ENCODE measurements around the gene PAK5.

The PAK5 gene

DNA sequence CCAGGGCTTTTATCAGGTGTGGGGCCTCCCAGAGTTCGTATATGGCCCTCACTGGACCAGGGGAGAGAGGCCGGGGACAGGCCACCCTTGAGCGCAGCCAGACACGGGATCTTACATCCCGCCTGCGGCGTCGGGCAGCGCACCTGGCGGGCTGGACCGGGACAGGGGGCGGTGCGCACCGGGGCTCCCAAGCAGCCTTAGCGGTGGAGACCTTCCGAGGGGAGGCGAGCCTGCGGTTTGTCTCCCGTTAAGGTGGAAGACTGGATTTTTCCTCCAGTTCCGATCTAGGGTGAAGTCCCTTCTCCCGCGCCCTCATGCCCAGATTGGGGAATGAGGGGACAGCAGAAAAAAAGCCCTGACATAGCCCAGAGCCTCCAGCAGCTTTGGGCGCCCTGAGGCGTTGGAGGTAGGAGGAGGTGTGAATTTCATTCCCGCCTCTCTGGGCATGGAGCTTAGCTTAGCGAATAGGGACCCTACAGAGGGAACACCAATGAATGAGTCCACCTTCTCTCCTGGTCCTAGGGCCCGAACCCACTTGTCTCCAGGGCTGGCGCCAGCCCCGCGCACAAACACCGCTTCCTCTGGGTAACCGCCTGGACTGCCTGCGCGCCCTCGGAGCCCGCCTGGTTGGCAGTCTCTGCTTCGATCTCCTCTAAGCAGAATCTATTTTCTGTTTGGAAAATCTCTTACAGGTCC, 331.2 kb downstream of the PAK5 start:
- H3K4me3 Mint-ChIP-seq: no peak overlapping the region

DNA sequence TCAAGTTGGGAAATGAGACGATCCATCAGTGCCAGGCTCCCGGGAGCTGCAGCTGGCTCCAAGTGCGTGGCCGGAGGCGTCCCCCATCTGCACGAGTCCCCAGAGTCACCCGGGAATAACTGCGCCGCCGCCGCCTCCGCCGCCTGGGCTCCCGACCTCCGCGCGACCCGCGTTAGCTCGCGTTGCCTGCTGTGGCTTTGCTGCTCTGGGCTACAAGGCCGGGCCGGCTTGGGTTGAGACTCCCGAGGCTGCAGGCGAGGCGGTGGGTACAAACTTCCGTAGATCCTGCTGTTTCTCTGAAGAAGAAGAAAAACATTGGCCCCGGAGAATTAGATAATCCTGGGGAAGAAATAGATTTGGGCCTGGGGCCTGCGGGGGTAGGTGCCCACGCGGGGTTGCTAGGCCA, 331.9 kb downstream of the PAK5 start:
- ATAC-seq: no peak

More for the DNA sequence above, 331.2 kb downstream of the PAK5 start:
- no peak for DNase-seq (ENCODE audit: low spot score in 2 of 2)
- Mint-ChIP-seq H3K27ac (no peak overlapping the region), H3K36me3 (no peaks in the 10 kb centered on the region), H3K4me1 (no peaks in the 10 kb centered on the region), H3K9me3 (peaks cover 3% of the 10 kb centered on the region)
- no peak for ATAC-seq

GRCh38 chr20:9506280-9506821, 332.5 kb downstream of the PAK5 start:
- no peaks in the 10 kb centered on the region for H3K36me3 Mint-ChIP-seq
- H3K27ac Mint-ChIP-seq: no peak overlapping the region
- no peak for ATAC-seq
- H3K4me3 Mint-ChIP-seq: no peak overlapping the region
- no peak for DNase-seq (ENCODE audit: low spot score in 2 of 2)
- no peaks in the 10 kb centered on the region for H3K4me1 Mint-ChIP-seq
- peaks cover 6% of the 10 kb centered on the region for H3K9me3 Mint-ChIP-seq

More for the DNA sequence above, 331.9 kb downstream of the PAK5 start:
- DNase-seq (ENCODE audit: low spot score in 2 of 2): no peak
- no peaks in the 10 kb centered on the region for H3K36me3 Mint-ChIP-seq
- no peak overlapping the region for H3K27ac Mint-ChIP-seq
- H3K9me3 Mint-ChIP-seq: peaks cover 6% of the 10 kb centered on the region
- no peak overlapping the region for H3K4me3 Mint-ChIP-seq
- no peaks in the 10 kb centered on the region for H3K4me1 Mint-ChIP-seq

DNA sequence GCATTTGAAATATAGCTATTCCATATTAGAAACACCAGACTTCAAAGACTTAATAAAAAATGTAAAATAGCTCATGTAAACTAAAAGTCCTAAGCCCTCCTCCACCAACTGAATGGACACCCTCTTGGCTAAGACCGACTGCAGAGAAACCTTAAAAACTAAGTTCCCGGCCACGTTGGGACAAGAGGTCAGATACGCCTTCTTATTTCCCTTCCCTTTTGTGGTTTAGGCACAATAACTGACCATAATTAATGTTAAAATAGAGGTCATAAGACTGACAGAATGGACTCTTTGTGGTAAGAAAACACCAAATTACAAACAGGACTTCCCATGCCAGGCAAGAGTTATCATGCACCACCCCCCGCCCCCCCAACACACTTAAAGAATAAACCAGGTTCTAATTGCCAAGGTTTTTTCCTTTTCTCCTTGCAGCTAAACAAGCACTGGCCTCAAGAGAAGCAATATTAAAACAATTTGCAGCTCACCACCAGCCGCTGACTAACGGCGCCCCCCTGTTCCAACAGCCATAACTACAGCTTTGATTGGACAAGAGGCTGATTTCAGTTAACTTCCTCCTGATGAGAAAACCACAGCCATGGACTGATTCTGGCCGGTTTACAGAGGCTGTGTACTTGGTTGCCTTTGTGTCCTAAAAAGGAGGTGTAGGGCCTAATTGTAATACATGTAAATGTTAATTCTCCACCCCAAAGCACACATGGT, 335.2 kb downstream of the PAK5 start:
- no peak for DNase-seq (ENCODE audit: low spot score in 2 of 2)
- Mint-ChIP-seq H3K4me3 (no peak overlapping the region), H3K36me3 (no peaks in the 10 kb centered on the region), H3K4me1 (no peaks in the 10 kb centered on the region), H3K27ac (no peak overlapping the region), H3K9me3 (peaks cover 6% of the 10 kb centered on the region)
- no peak for ATAC-seq

GRCh38 chr20:9501473-9501872, 337.4 kb downstream of the PAK5 start:
- no peak for ATAC-seq
- Mint-ChIP-seq H3K27ac (no peak overlapping the region), H3K4me3 (no peak overlapping the region), H3K36me3 (no peaks in the 10 kb centered on the region), H3K9me3 (peaks cover 6% of the 10 kb centered on the region), H3K4me1 (no peaks in the 10 kb centered on the region)
- DNase-seq (ENCODE audit: low spot score in 2 of 2): no peak

DNA sequence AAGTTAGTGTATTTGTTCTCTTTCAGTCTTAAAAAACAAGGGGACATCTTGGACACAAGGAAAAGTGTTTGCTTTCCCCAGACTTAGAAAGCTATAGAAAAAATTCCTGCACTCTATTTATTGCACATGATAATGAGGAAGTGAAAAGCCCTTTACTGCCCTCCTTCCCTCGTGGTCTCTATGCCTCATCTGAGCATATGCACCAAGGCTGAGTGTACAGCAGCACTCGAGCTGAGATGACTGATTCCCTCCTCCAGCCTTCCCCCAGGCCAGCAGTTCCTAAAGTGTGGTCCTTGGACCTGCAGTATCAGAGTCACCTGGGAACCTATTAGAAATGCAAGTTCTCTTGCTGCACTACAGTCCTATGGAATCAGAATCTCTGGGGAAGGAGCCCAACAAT, 338.8 kb downstream of the PAK5 start:
- ATAC-seq (no peak), DNase-seq (ENCODE audit: low spot score in 2 of 2) (no peak)
- Mint-ChIP-seq H3K4me3 (no peak overlapping the region), H3K27ac (no peak overlapping the region), H3K4me1 (no peaks in the 10 kb centered on the region), H3K9me3 (peaks cover 10% of the 10 kb centered on the region), H3K36me3 (no peaks in the 10 kb centered on the region)

- Mint-ChIP-seq H3K4me1 (no peaks in the 10 kb centered on the region), H3K4me3 (no peak overlapping the region), H3K27ac (no peak overlapping the region), H3K9me3 (peaks cover 10% of the 10 kb centered on the region), H3K36me3 (no peaks in the 10 kb centered on the region)
- DNase-seq (ENCODE audit: low spot score in 2 of 2) (no peak), ATAC-seq (no peak)
Observed at GRCh38 chr20:9499126-9499899, 339.6 kb downstream of the PAK5 start.

GRCh38 chr20:9498322-9498721, 340.6 kb downstream of the PAK5 start:
- H3K36me3 Mint-ChIP-seq: no peaks in the 10 kb centered on the region
- H3K9me3 Mint-ChIP-seq: peaks cover 10% of the 10 kb centered on the region
- no peak for DNase-seq (ENCODE audit: low spot score in 2 of 2)
- H3K27ac Mint-ChIP-seq: no peak overlapping the region
- no peak for ATAC-seq
- no peak overlapping the region for H3K4me3 Mint-ChIP-seq
- H3K4me1 Mint-ChIP-seq: no peaks in the 10 kb centered on the region

GRCh38 chr20:9496155-9496554, 342.7 kb downstream of the PAK5 start:
- no peak for ATAC-seq
- H3K27ac Mint-ChIP-seq: no peak overlapping the region
- no peak for DNase-seq (ENCODE audit: low spot score in 2 of 2)
- H3K9me3 Mint-ChIP-seq: peaks cover 7% of the 10 kb centered on the region
- no peaks in the 10 kb centered on the region for H3K36me3 Mint-ChIP-seq
- no peaks in the 10 kb centered on the region for H3K4me1 Mint-ChIP-seq
- H3K4me3 Mint-ChIP-seq: no peak overlapping the region

- ATAC-seq (no peak), DNase-seq (ENCODE audit: low spot score in 2 of 2) (no peak)
- Mint-ChIP-seq H3K36me3 (no peaks in the 10 kb centered on the region), H3K4me1 (no peaks in the 10 kb centered on the region), H3K9me3 (peaks cover 7% of the 10 kb centered on the region), H3K27ac (no peak overlapping the region), H3K4me3 (no peak overlapping the region)
Observed at GRCh38 chr20:9495701-9496100, 343.2 kb downstream of the PAK5 start.

GRCh38 chr20:9493803-9494202, 345.1 kb downstream of the PAK5 start:
- Mint-ChIP-seq H3K36me3 (no peaks in the 10 kb centered on the region), H3K4me3 (no peak overlapping the region), H3K27ac (no peak overlapping the region), H3K9me3 (peaks cover 12% of the 10 kb centered on the region), H3K4me1 (no peaks in the 10 kb centered on the region)
- no peak for ATAC-seq
- DNase-seq (ENCODE audit: low spot score in 2 of 2): no peak

GRCh38 chr20:9492067-9492466, 346.8 kb downstream of the PAK5 start:
- no peak for ATAC-seq
- no peak for DNase-seq (ENCODE audit: low spot score in 2 of 2)

DNA sequence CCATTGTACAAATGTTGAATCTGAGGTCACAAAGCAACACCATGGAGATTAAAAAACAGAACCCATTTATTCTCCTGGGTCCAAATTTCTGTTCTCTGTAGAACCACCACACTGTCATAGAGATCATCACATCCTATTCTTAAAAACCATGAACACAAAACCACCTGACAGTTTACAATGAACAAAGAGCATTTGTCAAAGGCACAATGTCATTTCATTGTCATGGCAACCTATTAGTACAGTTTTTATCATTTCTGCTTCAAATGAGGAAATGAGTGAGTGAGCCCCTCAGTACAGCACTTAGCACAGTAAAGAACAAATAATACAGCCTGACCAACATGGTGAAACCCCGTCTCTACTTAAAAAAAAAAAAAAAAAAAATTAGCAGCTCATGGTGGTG, 347.6 kb downstream of the PAK5 start:
- H3K4me3 Mint-ChIP-seq: no peak overlapping the region
- no peaks in the 10 kb centered on the region for H3K36me3 Mint-ChIP-seq
- no peak overlapping the region for H3K27ac Mint-ChIP-seq
- DNase-seq (ENCODE audit: low spot score in 2 of 2): no peak
- H3K9me3 Mint-ChIP-seq: peaks cover 14% of the 10 kb centered on the region
- no peak for ATAC-seq
- no peaks in the 10 kb centered on the region for H3K4me1 Mint-ChIP-seq

More at GRCh38 chr20:9492067-9492466, 346.8 kb downstream of the PAK5 start:
- H3K9me3 Mint-ChIP-seq: peaks cover 12% of the 10 kb centered on the region
- H3K36me3 Mint-ChIP-seq: no peaks in the 10 kb centered on the region
- H3K4me3 Mint-ChIP-seq: no peak overlapping the region
- no peak overlapping the region for H3K27ac Mint-ChIP-seq
- H3K4me1 Mint-ChIP-seq: no peaks in the 10 kb centered on the region

- DNase-seq (ENCODE audit: low spot score in 2 of 2) (no peak), ATAC-seq (no peak)
- Mint-ChIP-seq H3K9me3 (peaks cover 12% of the 10 kb centered on the region), H3K4me3 (no peak overlapping the region), H3K27ac (no peak overlapping the region), H3K4me1 (no peaks in the 10 kb centered on the region), H3K36me3 (no peaks in the 10 kb centered on the region)
Observed at GRCh38 chr20:9490631-9491030, 348.2 kb downstream of the PAK5 start.

DNA sequence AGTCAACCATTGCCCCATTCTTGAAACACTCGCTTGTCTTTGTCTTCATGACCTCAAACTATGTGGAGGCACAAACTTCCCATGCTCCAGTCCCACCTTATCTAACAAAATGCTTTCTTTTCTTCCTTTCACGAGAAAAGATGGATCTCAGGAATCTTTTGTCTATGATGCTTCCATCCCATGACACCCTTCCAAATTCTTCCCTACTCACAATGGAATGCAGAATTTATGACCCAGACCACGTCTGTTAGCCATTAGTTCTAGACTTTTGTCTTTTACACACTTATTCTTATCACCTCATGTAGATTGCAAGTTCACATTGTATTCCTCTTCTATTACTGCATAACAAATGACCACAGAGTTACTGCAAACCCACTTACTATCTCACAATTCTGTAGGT, 348.7 kb downstream of the PAK5 start:
- Mint-ChIP-seq H3K9me3 (peaks cover 12% of the 10 kb centered on the region), H3K27ac (no peak overlapping the region), H3K4me3 (no peak overlapping the region), H3K36me3 (no peaks in the 10 kb centered on the region), H3K4me1 (no peaks in the 10 kb centered on the region)
- DNase-seq (ENCODE audit: low spot score in 2 of 2): no peak
- ATAC-seq: no peak

Measured in stimulated activated effector memory CD8-positive, alpha-beta T cell treated with anti-CD3 and anti-CD28 coated beads, Interleukin-12 subunit alpha, Interleukin-12 subunit beta, amount 100 ng/mL, for 72 hours (primary cell).